K562 (cell line): ENCODE results near the gene WBP1L. TPM values are rescaled to one million over a fixed set of nuclear protein-coding genes. Genes with fewer than 3 reads are reported as not detected.

Experiments used
- BCOR ChIP-seq: fragments of 450-650 bp; IDR thresholded peaks from 2 replicates; pipeline ENCODE4 v1.6.1; 2016
- BRD9 ChIP-seq: fragments of 450-650 bp; IDR thresholded peaks from 2 replicates; pipeline ENCODE4 v1.6.1; 2018; ENCODE audit warnings: low read depth; ENCODE audit not compliant: partially characterized antibody
- COPS2 ChIP-seq: fragments of 450-650 bp; conservative IDR thresholded peaks from 2 replicates; pipeline ENCODE4 v1.6.1; 2016; ENCODE audit warnings: mild to moderate bottlenecking, moderate library complexity
- CREBBP ChIP-seq: IDR thresholded peaks from one replicate; pipeline ENCODE4 v1.6.1; 2012; ENCODE audit warnings: low read depth, mild to moderate bottlenecking, control low read depth, inconsistent platforms, low read length
- FOS ChIP-seq: IDR thresholded peaks from 3 replicates; pipeline ENCODE4 v1.6.1; 2011; ENCODE audit not compliant: insufficient read length; ENCODE audit errors: extremely low read depth
- KDM5B ChIP-seq: fragments of 200-600 bp; sonication (generic); IDR thresholded peaks from 2 replicates; pipeline ENCODE4 v1.6.1; 2012; ENCODE audit warnings: low read depth, mild to moderate bottlenecking, moderate library complexity, low read length, control low read depth, inconsistent platforms; ENCODE audit not compliant: insufficient replicate concordance
- LCOR ChIP-seq: sonication (generic); formaldehyde crosslinking; IDR thresholded peaks from 2 replicates; pipeline ENCODE4 v1.8.0; 2022; ENCODE audit warnings: mild to moderate bottlenecking, missing genetic modification reagents
- MNT ChIP-seq, 2 experiments: fragments of 450-650 bp; conservative IDR thresholded peaks; 2 replicates each; pipeline ENCODE4 v1.6.1; 2017; ENCODE audit warnings: mild to moderate bottlenecking in 2 of 2, moderate library complexity in 2 of 2
- SMARCB1 ChIP-seq: IDR thresholded peaks from 2 replicates; pipeline ENCODE4 v1.6.1; 2011; ENCODE audit warnings: improper control_type of control experiment, low read depth; ENCODE audit not compliant: insufficient read length
- ZBTB7A ChIP-seq: IDR thresholded peaks from 2 replicates; pipeline ENCODE4 v1.6.1; 2011; ENCODE audit warnings: low read depth, mild to moderate bottlenecking, low read length, moderate library complexity, borderline replicate concordance; ENCODE audit not compliant: control insufficient read depth
- ZNF184 ChIP-seq: sonication (generic); formaldehyde crosslinking; IDR thresholded peaks from 2 replicates; pipeline ENCODE4 v1.5.0; 2020; ENCODE audit warnings: missing genetic modification reagents
- ZNF407 ChIP-seq: fragments of 450-650 bp; IDR thresholded peaks from 2 replicates; pipeline ENCODE4 v1.6.1; 2016; ENCODE audit warnings: low read depth
- polyA plus RNA-seq, 8 experiments: library from polyadenylated mRNA; depleted of rRNA in 4 of 8; stranded (reverse) in 5 of 8; unstranded in 3 of 8; fragments of >200 nt; fragmentation: Nextera tagmentation in 2 of 8; fragmentation: Illumina TruSeq in 1 of 8; extraction: Ambion mirVana in 2 of 8; extraction: Trizol in 1 of 8; gene quantifications; 2 replicates each; pipeline versions ENCODE4 v1.2.1 to v1.2.3, GENCODE V29; 2011 to 2014; ENCODE audit warnings: inconsistent platforms in 1 of 8, missing spikeins in 1 of 8
- total RNA-seq, 7 experiments: library from RNA; depleted of rRNA in 6 of 7; stranded (reverse); fragments of >200 nt in 6 of 7; fragmentation: Illumina TruSeq in 2 of 7; extraction: Trizol in 2 of 7; gene quantifications; 2 replicates each; pipeline versions ENCODE4 v1.2.1 to v1.2.3, GENCODE V29; 2011 to 2021; ENCODE audit warnings: low replicate concordance in 1 of 7
- TF ChIP-seq, protein P1 (sequence below): sonication (generic); formaldehyde crosslinking; IDR thresholded peaks from 2 replicates; pipeline ENCODE4 v1.8.0; 2022; ENCODE audit warnings: missing genetic modification reagents, mild to moderate bottlenecking, borderline replicate concordance
- TF ChIP-seq, protein P2 (sequence below): fragments of 250-450 bp; sonication (Bioruptor Pico); IDR thresholded peaks from 2 replicates; pipeline ENCODE4 v1.9.0; 2021; ENCODE audit warnings: mild to moderate bottlenecking, inconsistent platforms

The WBP1L gene
- total and polyA plus RNA-seq, 9 of the 15 experiments (the other 6 are each of a cell fraction or from before 2014, with no cell fraction given): 3.2 to 14.4 (median 11.3) TPM

GRCh38 chr10:102714621-102715455 lies 28.9 kb upstream of the WBP1L start, which contains the start of gene SFXN2 (continued):
- no peak for TF ChIP-seq SMARCB1
- no peak for TF ChIP-seq FOS
- no peak for TF ChIP-seq CREBBP
- TF ChIP-seq BRD9: no peak
- no peak for TF ChIP-seq BCOR
- TF ChIP-seq, protein P1, sequence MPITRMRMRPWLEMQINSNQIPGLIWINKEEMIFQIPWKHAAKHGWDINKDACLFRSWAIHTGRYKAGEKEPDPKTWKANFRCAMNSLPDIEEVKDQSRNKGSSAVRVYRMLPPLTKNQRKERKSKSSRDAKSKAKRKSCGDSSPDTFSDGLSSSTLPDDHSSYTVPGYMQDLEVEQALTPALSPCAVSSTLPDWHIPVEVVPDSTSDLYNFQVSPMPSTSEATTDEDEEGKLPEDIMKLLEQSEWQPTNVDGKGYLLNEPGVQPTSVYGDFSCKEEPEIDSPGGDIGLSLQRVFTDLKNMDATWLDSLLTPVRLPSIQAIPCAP (CRISPR knock-in tag): 0 out of 2 replicates have a peak, but pooled peaks have one; percentile 81
- peak; percentile 63 for TF ChIP-seq KDM5B
- TF ChIP-seq COPS2: no peak
- TF ChIP-seq ZBTB7A: no peak; the same call in 1 of the 2 replicates
- TF ChIP-seq ZNF407: no peak; the same call in 1 of the 2 replicates
- TF ChIP-seq LCOR (CRISPR knock-in tag): peak; percentile 63; the same call in 1 of the 2 replicates
- TF ChIP-seq, protein P2, sequence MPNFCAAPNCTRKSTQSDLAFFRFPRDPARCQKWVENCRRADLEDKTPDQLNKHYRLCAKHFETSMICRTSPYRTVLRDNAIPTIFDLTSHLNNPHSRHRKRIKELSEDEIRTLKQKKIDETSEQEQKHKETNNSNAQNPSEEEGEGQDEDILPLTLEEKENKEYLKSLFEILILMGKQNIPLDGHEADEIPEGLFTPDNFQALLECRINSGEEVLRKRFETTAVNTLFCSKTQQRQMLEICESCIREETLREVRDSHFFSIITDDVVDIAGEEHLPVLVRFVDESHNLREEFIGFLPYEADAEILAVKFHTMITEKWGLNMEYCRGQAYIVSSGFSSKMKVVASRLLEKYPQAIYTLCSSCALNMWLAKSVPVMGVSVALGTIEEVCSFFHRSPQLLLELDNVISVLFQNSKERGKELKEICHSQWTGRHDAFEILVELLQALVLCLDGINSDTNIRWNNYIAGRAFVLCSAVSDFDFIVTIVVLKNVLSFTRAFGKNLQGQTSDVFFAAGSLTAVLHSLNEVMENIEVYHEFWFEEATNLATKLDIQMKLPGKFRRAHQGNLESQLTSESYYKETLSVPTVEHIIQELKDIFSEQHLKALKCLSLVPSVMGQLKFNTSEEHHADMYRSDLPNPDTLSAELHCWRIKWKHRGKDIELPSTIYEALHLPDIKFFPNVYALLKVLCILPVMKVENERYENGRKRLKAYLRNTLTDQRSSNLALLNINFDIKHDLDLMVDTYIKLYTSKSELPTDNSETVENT (CRISPR knock-in tag): no peak; the same call in 1 of the 2 replicates
- peak; percentile 99 for TF ChIP-seq MNT (conservative IDR thresholded peaks at IDR 0.05)
- no peak for TF ChIP-seq ZNF184
